Astrocyte (in vitro differentiated cells and primary cell): Measurements from ENCODE around the gene SHISA9. TPM values are rescaled to one million over a fixed set of nuclear protein-coding genes. Genes with fewer than 3 reads are reported as not detected.

ENCODE experiments used
- DNase-seq: peaks from one replicate; pipeline ENCODE4 v3.0.0-alpha.2; 2010; ENCODE audit warnings: low read depth
- FAIRE-seq: peaks from 2 replicates; lab custom pipeline; 2011; peaks lifted over from hg19 to GRCh38; lab: Jason Lieb, UNC
- H2AFZ ChIP-seq: 2 replicates; pipeline ENCODE4 v1.6.0; 2012; ENCODE audit warnings: low read depth, low read length, inconsistent platforms
- H3K27ac ChIP-seq: 2 replicates; pipeline ENCODE4 v1.5.1; 2011; ENCODE audit warnings: low read depth, low read length, inconsistent platforms
- H3K27me3 ChIP-seq: 2 replicates; pipeline ENCODE4 v1.6.0; 2011; ENCODE audit warnings: low read length, inconsistent platforms; ENCODE audit not compliant: insufficient read depth
- H3K36me3 ChIP-seq: 2 replicates; pipeline ENCODE4 v1.5.1; 2011; ENCODE audit warnings: low read length, inconsistent platforms; ENCODE audit not compliant: insufficient read depth
- H3K4me1 ChIP-seq: 2 replicates; pipeline ENCODE4 v1.5.1; 2011; ENCODE audit warnings: low read length, inconsistent platforms; ENCODE audit not compliant: insufficient read depth
- H3K4me2 ChIP-seq: 2 replicates; pipeline ENCODE4 v1.6.0; 2012; ENCODE audit warnings: low read length, inconsistent platforms
- H3K4me3 ChIP-seq: 2 replicates; pipeline ENCODE4 v1.5.1; 2011; ENCODE audit warnings: low read depth, mild to moderate bottlenecking, low read length, inconsistent platforms; ENCODE audit not compliant: insufficient read depth
- H3K79me2 ChIP-seq: 2 replicates; pipeline ENCODE4 v1.6.0; 2012; ENCODE audit warnings: mild to moderate bottlenecking, low read length, inconsistent platforms; ENCODE audit not compliant: insufficient read depth
- H3K9ac ChIP-seq: 2 replicates; pipeline ENCODE4 v1.6.0; 2012; ENCODE audit warnings: mild to moderate bottlenecking, low read length, inconsistent platforms
- H3K9me3 ChIP-seq: 2 replicates; pipeline ENCODE4 v1.5.1; 2012; ENCODE audit warnings: low read depth, mild to moderate bottlenecking, low read length, inconsistent platforms; ENCODE audit not compliant: insufficient read depth
- H4K20me1 ChIP-seq: 2 replicates; pipeline ENCODE4 v1.6.0; 2012; ENCODE audit warnings: low read length, inconsistent platforms; ENCODE audit not compliant: insufficient read depth
- H3K27ac Mint-ChIP-seq: one replicate; pipeline ENCODE4 v1.8.0; 2021; ENCODE audit warnings: mild to moderate bottlenecking, mixed read lengths; ENCODE audit not compliant: unreplicated experiment
- H3K27me3 Mint-ChIP-seq: one replicate; pipeline ENCODE4 v1.8.0; 2021; ENCODE audit warnings: low read depth, mixed read lengths; ENCODE audit not compliant: unreplicated experiment
- H3K36me3 Mint-ChIP-seq: one replicate; pipeline ENCODE4 v1.8.0; 2021; ENCODE audit warnings: low read depth, mixed read lengths; ENCODE audit not compliant: unreplicated experiment
- H3K4me1 Mint-ChIP-seq: one replicate; pipeline ENCODE4 v1.8.0; 2021; ENCODE audit warnings: low read depth, mixed read lengths; ENCODE audit not compliant: unreplicated experiment
- H3K4me3 Mint-ChIP-seq: one replicate; pipeline ENCODE4 v1.8.0; 2021; ENCODE audit warnings: mild to moderate bottlenecking, moderate library complexity, mixed read lengths; ENCODE audit not compliant: unreplicated experiment
- H3K9me3 Mint-ChIP-seq: one replicate; pipeline ENCODE4 v1.8.0; 2021; ENCODE audit warnings: mild to moderate bottlenecking, mixed read lengths; ENCODE audit not compliant: unreplicated experiment
- EZH2 ChIP-seq: IDR thresholded peaks from 2 replicates; pipeline ENCODE4 v1.6.1; 2012; ENCODE audit warnings: mild to moderate bottlenecking, low read length, inconsistent platforms; ENCODE audit not compliant: insufficient read depth
- total RNA-seq: library from RNA; stranded (reverse); gene quantifications from 2 replicates; pipeline ENCODE4 v1.2.1, GENCODE V29; 2021
- TF ChIP-seq, protein P1 (sequence below): IDR thresholded peaks from 2 replicates; pipeline ENCODE4 v1.5.1; 2011; ENCODE audit warnings: low read depth, mild to moderate bottlenecking, inconsistent platforms, low read length, moderate library complexity; ENCODE audit not compliant: insufficient read depth

SHISA9 gene
- total RNA-seq, 1 donor from 2014 or later = 73.0 TPM

- DNase-seq = no peak
- Histone ChIP-seq H3K9me3 (no peaks in the 10 kb centered on the region), H2AFZ (no peak overlapping the region), H3K36me3 (no peaks in the 10 kb centered on the region), H3K4me2 (no peak overlapping the region), H3K79me2 (no peaks in the 10 kb centered on the region), H3K4me1 (no peaks in the 10 kb centered on the region), H4K20me1 (no peaks in the 10 kb centered on the region), H3K4me3 (no peak overlapping the region), H3K9ac (no peak overlapping the region), H3K27ac (no peak overlapping the region), H3K27me3 (no peaks in the 10 kb centered on the region)
- TF ChIP-seq EZH2 = no peak
- TF ChIP-seq, protein P1, sequence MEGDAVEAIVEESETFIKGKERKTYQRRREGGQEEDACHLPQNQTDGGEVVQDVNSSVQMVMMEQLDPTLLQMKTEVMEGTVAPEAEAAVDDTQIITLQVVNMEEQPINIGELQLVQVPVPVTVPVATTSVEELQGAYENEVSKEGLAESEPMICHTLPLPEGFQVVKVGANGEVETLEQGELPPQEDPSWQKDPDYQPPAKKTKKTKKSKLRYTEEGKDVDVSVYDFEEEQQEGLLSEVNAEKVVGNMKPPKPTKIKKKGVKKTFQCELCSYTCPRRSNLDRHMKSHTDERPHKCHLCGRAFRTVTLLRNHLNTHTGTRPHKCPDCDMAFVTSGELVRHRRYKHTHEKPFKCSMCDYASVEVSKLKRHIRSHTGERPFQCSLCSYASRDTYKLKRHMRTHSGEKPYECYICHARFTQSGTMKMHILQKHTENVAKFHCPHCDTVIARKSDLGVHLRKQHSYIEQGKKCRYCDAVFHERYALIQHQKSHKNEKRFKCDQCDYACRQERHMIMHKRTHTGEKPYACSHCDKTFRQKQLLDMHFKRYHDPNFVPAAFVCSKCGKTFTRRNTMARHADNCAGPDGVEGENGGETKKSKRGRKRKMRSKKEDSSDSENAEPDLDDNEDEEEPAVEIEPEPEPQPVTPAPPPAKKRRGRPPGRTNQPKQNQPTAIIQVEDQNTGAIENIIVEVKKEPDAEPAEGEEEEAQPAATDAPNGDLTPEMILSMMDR = no peak
- FAIRE-seq = no peak
- Mint-ChIP-seq H3K27ac (no peak overlapping the region), H3K4me1 (peaks cover 33% of the 10 kb centered on the region), H3K9me3 (peaks cover 4% of the 10 kb centered on the region), H3K4me3 (no peak overlapping the region), H3K36me3 (peaks cover 3% of the 10 kb centered on the region), H3K27me3 (no peaks in the 10 kb centered on the region)
Observed at GRCh38 chr16:13111747-13112146, 210.3 kb downstream of the SHISA9 start.

DNA sequence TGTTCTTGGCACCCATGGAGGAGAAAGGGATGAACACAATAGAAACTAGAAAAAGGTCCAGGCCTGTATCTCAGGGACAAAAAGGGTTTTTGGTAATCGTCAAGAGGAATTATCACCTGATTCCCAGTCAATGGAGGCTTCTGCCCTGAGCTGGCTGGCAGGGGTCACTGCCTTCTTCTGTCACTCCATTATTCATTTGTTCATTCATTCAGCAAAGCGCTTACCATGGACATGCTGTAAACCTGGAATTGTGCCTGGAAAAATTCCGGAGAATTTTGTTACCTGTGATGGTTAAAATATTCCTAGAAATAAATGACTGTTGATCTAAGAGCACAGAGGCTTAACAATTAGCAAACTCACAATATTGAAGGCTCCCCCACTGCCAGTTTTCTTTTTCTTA, 212.3 kb downstream of the SHISA9 start:
- Mint-ChIP-seq H3K4me3 (no peak overlapping the region), H3K27me3 (no peaks in the 10 kb centered on the region), H3K27ac (no peak overlapping the region), H3K36me3 (no peaks in the 10 kb centered on the region), H3K4me1 (peaks cover 30% of the 10 kb centered on the region), H3K9me3 (peaks cover 2% of the 10 kb centered on the region)
- no peak for FAIRE-seq
- H3K27ac ChIP-seq = no peak overlapping the region
- no peaks in the 10 kb centered on the region for H3K9me3 ChIP-seq
- no peaks in the 10 kb centered on the region for H3K27me3 ChIP-seq
- no peak for DNase-seq
- H3K9ac ChIP-seq = no peak overlapping the region
- no peak overlapping the region for H3K4me3 ChIP-seq
- H3K79me2 ChIP-seq = no peaks in the 10 kb centered on the region
- TF ChIP-seq EZH2 = no peak
- TF ChIP-seq, protein P1 = no peak
- H3K36me3 ChIP-seq = no peaks in the 10 kb centered on the region
- no peak overlapping the region for H3K4me2 ChIP-seq
- no peak overlapping the region for H2AFZ ChIP-seq
- H3K4me1 ChIP-seq = no peaks in the 10 kb centered on the region
- H4K20me1 ChIP-seq = no peaks in the 10 kb centered on the region

DNA sequence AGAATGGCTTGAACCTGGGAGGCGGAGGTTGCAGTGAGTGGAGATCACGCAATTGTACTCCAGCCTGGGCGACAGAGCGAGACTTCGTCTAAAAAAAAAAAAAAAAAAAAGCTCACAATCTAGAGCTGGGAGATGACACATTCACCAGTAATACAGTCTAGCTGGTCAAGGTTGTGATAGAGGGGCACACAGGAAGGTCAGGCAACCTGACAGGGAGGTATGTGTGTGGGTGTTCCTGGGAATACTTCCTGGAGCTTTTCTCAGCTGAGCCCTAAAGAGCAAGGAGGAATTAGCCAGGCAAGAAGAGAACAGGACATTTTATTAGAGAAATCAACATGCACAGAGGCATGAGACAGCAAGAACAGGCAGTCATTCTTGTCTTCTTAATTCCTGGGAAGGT, 216.7 kb downstream of the SHISA9 start:
- H3K27ac Mint-ChIP-seq = peak overlapping the region; percentile 28
- H3K9me3 Mint-ChIP-seq = no peaks in the 10 kb centered on the region
- H3K4me1 Mint-ChIP-seq = peaks cover 13% of the 10 kb centered on the region
- H3K36me3 Mint-ChIP-seq = no peaks in the 10 kb centered on the region
- H3K27me3 Mint-ChIP-seq = no peaks in the 10 kb centered on the region
- DNase-seq (no peak), FAIRE-seq (no peak)
- Histone ChIP-seq H3K27ac (no peak overlapping the region), H2AFZ (no peak overlapping the region), H3K36me3 (no peaks in the 10 kb centered on the region), H3K4me2 (no peak overlapping the region), H3K9ac (no peak overlapping the region), H3K9me3 (no peaks in the 10 kb centered on the region), H4K20me1 (no peaks in the 10 kb centered on the region), H3K27me3 (no peaks in the 10 kb centered on the region), H3K4me1 (no peaks in the 10 kb centered on the region), H3K4me3 (no peak overlapping the region), H3K79me2 (no peaks in the 10 kb centered on the region)
- TF ChIP-seq, protein P1 = no peak
- no peak for TF ChIP-seq EZH2
- peak overlapping the region; percentile 50 for H3K4me3 Mint-ChIP-seq
